Astrocyte (in vitro differentiated cells and primary cell): ENCODE measurements around the gene WFDC6. TPM values are rescaled to one million over a fixed set of nuclear protein-coding genes. Genes with fewer than 3 reads are reported as not detected.
A peak's percentile ranks its signal among the peaks of the same experiment; 100 is the strongest.
"Not testable (repeated sequence)": the region's sequence is repeated elsewhere in the genome, so short reads cannot be mapped to it uniquely, and the experiment has no call there.

Source experiments
- DNase-seq: peaks from one replicate; pipeline ENCODE4 v3.0.0-alpha.2; 2010; ENCODE audit warnings: low read depth
- FAIRE-seq: peaks from 2 replicates; lab custom pipeline; 2011; peaks lifted over from hg19 to GRCh38; lab: Jason Lieb, UNC
- H2AFZ ChIP-seq: 2 replicates; pipeline ENCODE4 v1.6.0; 2012; ENCODE audit warnings: low read depth, low read length, inconsistent platforms
- H3K27ac ChIP-seq: 2 replicates; pipeline ENCODE4 v1.5.1; 2011; ENCODE audit warnings: low read depth, low read length, inconsistent platforms
- H3K27me3 ChIP-seq: 2 replicates; pipeline ENCODE4 v1.6.0; 2011; ENCODE audit warnings: low read length, inconsistent platforms; ENCODE audit not compliant: insufficient read depth
- H3K36me3 ChIP-seq: 2 replicates; pipeline ENCODE4 v1.5.1; 2011; ENCODE audit warnings: low read length, inconsistent platforms; ENCODE audit not compliant: insufficient read depth
- H3K4me1 ChIP-seq: 2 replicates; pipeline ENCODE4 v1.5.1; 2011; ENCODE audit warnings: low read length, inconsistent platforms; ENCODE audit not compliant: insufficient read depth
- H3K4me2 ChIP-seq: 2 replicates; pipeline ENCODE4 v1.6.0; 2012; ENCODE audit warnings: low read length, inconsistent platforms
- H3K4me3 ChIP-seq: 2 replicates; pipeline ENCODE4 v1.5.1; 2011; ENCODE audit warnings: low read depth, mild to moderate bottlenecking, low read length, inconsistent platforms; ENCODE audit not compliant: insufficient read depth
- H3K79me2 ChIP-seq: 2 replicates; pipeline ENCODE4 v1.6.0; 2012; ENCODE audit warnings: mild to moderate bottlenecking, low read length, inconsistent platforms; ENCODE audit not compliant: insufficient read depth
- H3K9ac ChIP-seq: 2 replicates; pipeline ENCODE4 v1.6.0; 2012; ENCODE audit warnings: mild to moderate bottlenecking, low read length, inconsistent platforms
- H3K9me3 ChIP-seq: 2 replicates; pipeline ENCODE4 v1.5.1; 2012; ENCODE audit warnings: low read depth, mild to moderate bottlenecking, low read length, inconsistent platforms; ENCODE audit not compliant: insufficient read depth
- H4K20me1 ChIP-seq: 2 replicates; pipeline ENCODE4 v1.6.0; 2012; ENCODE audit warnings: low read length, inconsistent platforms; ENCODE audit not compliant: insufficient read depth
- H3K27ac Mint-ChIP-seq: one replicate; pipeline ENCODE4 v1.8.0; 2021; ENCODE audit warnings: mild to moderate bottlenecking, mixed read lengths; ENCODE audit not compliant: unreplicated experiment
- H3K27me3 Mint-ChIP-seq: one replicate; pipeline ENCODE4 v1.8.0; 2021; ENCODE audit warnings: low read depth, mixed read lengths; ENCODE audit not compliant: unreplicated experiment
- H3K36me3 Mint-ChIP-seq: one replicate; pipeline ENCODE4 v1.8.0; 2021; ENCODE audit warnings: low read depth, mixed read lengths; ENCODE audit not compliant: unreplicated experiment
- H3K4me1 Mint-ChIP-seq: one replicate; pipeline ENCODE4 v1.8.0; 2021; ENCODE audit warnings: low read depth, mixed read lengths; ENCODE audit not compliant: unreplicated experiment
- H3K4me3 Mint-ChIP-seq: one replicate; pipeline ENCODE4 v1.8.0; 2021; ENCODE audit warnings: mild to moderate bottlenecking, moderate library complexity, mixed read lengths; ENCODE audit not compliant: unreplicated experiment
- H3K9me3 Mint-ChIP-seq: one replicate; pipeline ENCODE4 v1.8.0; 2021; ENCODE audit warnings: mild to moderate bottlenecking, mixed read lengths; ENCODE audit not compliant: unreplicated experiment
- EZH2 ChIP-seq: IDR thresholded peaks from 2 replicates; pipeline ENCODE4 v1.6.1; 2012; ENCODE audit warnings: mild to moderate bottlenecking, low read length, inconsistent platforms; ENCODE audit not compliant: insufficient read depth
- total RNA-seq: library from RNA; stranded (reverse); gene quantifications from 2 replicates; pipeline ENCODE4 v1.2.1, GENCODE V29; 2021
- TF ChIP-seq, protein P1 (sequence below): IDR thresholded peaks from 2 replicates; pipeline ENCODE4 v1.5.1; 2011; ENCODE audit warnings: low read depth, mild to moderate bottlenecking, inconsistent platforms, low read length, moderate library complexity; ENCODE audit not compliant: insufficient read depth

WFDC6 gene
- total RNA-seq, 1 donor from 2014 or later, result not detected

- no peak overlapping the region for H2AFZ ChIP-seq
- no peak overlapping the region for H3K27ac Mint-ChIP-seq
Observed at GRCh38 chr20:45578231-45578630, 38.9 kb upstream of the WFDC6 start.

GRCh38 chr20:45576995-45577394, 37.7 kb upstream of the WFDC6 start:
- Histone ChIP-seq H2AFZ (no peak overlapping the region), H3K4me3 (no peak overlapping the region), H4K20me1 (no peaks in the 10 kb centered on the region), H3K27ac (no peak overlapping the region), H3K4me1 (no peaks in the 10 kb centered on the region), H3K9ac (no peak overlapping the region), H3K36me3 (no peaks in the 10 kb centered on the region), H3K79me2 (no peaks in the 10 kb centered on the region), H3K4me2 (no peak overlapping the region), H3K27me3 (no peaks in the 10 kb centered on the region), H3K9me3 (no peaks in the 10 kb centered on the region)
- Mint-ChIP-seq H3K27ac (no peak overlapping the region), H3K4me1 (peaks cover 3% of the 10 kb centered on the region), H3K27me3 (peaks cover 2% of the 10 kb centered on the region), H3K36me3 (no peaks in the 10 kb centered on the region), H3K4me3 (no peak overlapping the region), H3K9me3 (peaks cover 3% of the 10 kb centered on the region)
- TF ChIP-seq, protein P1, sequence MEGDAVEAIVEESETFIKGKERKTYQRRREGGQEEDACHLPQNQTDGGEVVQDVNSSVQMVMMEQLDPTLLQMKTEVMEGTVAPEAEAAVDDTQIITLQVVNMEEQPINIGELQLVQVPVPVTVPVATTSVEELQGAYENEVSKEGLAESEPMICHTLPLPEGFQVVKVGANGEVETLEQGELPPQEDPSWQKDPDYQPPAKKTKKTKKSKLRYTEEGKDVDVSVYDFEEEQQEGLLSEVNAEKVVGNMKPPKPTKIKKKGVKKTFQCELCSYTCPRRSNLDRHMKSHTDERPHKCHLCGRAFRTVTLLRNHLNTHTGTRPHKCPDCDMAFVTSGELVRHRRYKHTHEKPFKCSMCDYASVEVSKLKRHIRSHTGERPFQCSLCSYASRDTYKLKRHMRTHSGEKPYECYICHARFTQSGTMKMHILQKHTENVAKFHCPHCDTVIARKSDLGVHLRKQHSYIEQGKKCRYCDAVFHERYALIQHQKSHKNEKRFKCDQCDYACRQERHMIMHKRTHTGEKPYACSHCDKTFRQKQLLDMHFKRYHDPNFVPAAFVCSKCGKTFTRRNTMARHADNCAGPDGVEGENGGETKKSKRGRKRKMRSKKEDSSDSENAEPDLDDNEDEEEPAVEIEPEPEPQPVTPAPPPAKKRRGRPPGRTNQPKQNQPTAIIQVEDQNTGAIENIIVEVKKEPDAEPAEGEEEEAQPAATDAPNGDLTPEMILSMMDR, result no peak
- TF ChIP-seq EZH2, result no peak
- DNase-seq, result peak; percentile 35
- FAIRE-seq, result no peak

More at GRCh38 chr20:45578231-45578630, 38.9 kb upstream of the WFDC6 start:
- Mint-ChIP-seq H3K36me3 (no peaks in the 10 kb centered on the region), H3K27me3 (peaks cover 2% of the 10 kb centered on the region), H3K9me3 (peaks cover 3% of the 10 kb centered on the region), H3K4me3 (no peak overlapping the region), H3K4me1 (peaks cover 3% of the 10 kb centered on the region)
- Histone ChIP-seq H3K9me3 (no peaks in the 10 kb centered on the region), H3K4me1 (no peaks in the 10 kb centered on the region), H3K79me2 (no peaks in the 10 kb centered on the region), H4K20me1 (no peaks in the 10 kb centered on the region), H3K4me2 (no peak overlapping the region), H3K27ac (no peak overlapping the region), H3K4me3 (no peak overlapping the region), H3K27me3 (no peaks in the 10 kb centered on the region), H3K9ac (no peak overlapping the region), H3K36me3 (no peaks in the 10 kb centered on the region)
- FAIRE-seq (no peak), DNase-seq (no peak)
- TF ChIP-seq EZH2, result no peak
- TF ChIP-seq, protein P1, result no peak

GRCh38 chr20:45575931-45576330, 36.6 kb upstream of the WFDC6 start:
- Histone ChIP-seq H2AFZ (no peak overlapping the region), H3K79me2 (no peaks in the 10 kb centered on the region), H3K4me1 (no peaks in the 10 kb centered on the region), H3K4me2 (no peak overlapping the region), H3K9me3 (no peaks in the 10 kb centered on the region), H3K36me3 (no peaks in the 10 kb centered on the region), H3K27ac (no peak overlapping the region), H4K20me1 (no peaks in the 10 kb centered on the region), H3K4me3 (no peak overlapping the region), H3K9ac (no peak overlapping the region), H3K27me3 (no peaks in the 10 kb centered on the region)
- peaks cover 3% of the 10 kb centered on the region for H3K9me3 Mint-ChIP-seq
- peaks cover 2% of the 10 kb centered on the region for H3K27me3 Mint-ChIP-seq
- FAIRE-seq (no peak), DNase-seq (no peak)
- TF ChIP-seq EZH2, result no peak
- TF ChIP-seq, protein P1, result no peak
- no peaks in the 10 kb centered on the region for H3K36me3 Mint-ChIP-seq
- H3K27ac Mint-ChIP-seq, result no peak overlapping the region
- H3K4me1 Mint-ChIP-seq, result peaks cover 3% of the 10 kb centered on the region
- H3K4me3 Mint-ChIP-seq, result no peak overlapping the region

- not testable (repeated sequence) for H3K9me3 ChIP-seq, H3K4me2 ChIP-seq, H4K20me1 ChIP-seq, H3K27ac Mint-ChIP-seq, H3K27me3 ChIP-seq, H3K4me3 ChIP-seq, H3K27ac ChIP-seq, DNase-seq, H3K27me3 Mint-ChIP-seq, H3K36me3 Mint-ChIP-seq, H3K4me1 ChIP-seq, FAIRE-seq, H3K36me3 ChIP-seq, H3K9ac ChIP-seq, H2AFZ ChIP-seq, H3K4me1 Mint-ChIP-seq, H3K79me2 ChIP-seq, H3K9me3 Mint-ChIP-seq, H3K4me3 Mint-ChIP-seq
Observed at GRCh38 chr20:45569650-45570049, 30.4 kb upstream of the WFDC6 start.
